AG10803 (cell line): Measurements from ENCODE around the gene FANCE.

Experiments
- DNase-seq: peaks from one replicate; pipeline ENCODE4 v3.0.0; 2010; ENCODE audit warnings: low read depth
- H3K4me3 ChIP-seq: 2 replicates; pipeline ENCODE4 v1.5.1; 2011; ENCODE audit warnings: mild to moderate bottlenecking, low read length, control low read depth
- TF ChIP-seq, protein P1 (sequence below): conservative IDR thresholded peaks from 2 replicates; pipeline ENCODE4 v1.5.1; 2011; ENCODE audit warnings: mild to moderate bottlenecking, low read length, control low read depth, inconsistent platforms

Gene FANCE

DNA sequence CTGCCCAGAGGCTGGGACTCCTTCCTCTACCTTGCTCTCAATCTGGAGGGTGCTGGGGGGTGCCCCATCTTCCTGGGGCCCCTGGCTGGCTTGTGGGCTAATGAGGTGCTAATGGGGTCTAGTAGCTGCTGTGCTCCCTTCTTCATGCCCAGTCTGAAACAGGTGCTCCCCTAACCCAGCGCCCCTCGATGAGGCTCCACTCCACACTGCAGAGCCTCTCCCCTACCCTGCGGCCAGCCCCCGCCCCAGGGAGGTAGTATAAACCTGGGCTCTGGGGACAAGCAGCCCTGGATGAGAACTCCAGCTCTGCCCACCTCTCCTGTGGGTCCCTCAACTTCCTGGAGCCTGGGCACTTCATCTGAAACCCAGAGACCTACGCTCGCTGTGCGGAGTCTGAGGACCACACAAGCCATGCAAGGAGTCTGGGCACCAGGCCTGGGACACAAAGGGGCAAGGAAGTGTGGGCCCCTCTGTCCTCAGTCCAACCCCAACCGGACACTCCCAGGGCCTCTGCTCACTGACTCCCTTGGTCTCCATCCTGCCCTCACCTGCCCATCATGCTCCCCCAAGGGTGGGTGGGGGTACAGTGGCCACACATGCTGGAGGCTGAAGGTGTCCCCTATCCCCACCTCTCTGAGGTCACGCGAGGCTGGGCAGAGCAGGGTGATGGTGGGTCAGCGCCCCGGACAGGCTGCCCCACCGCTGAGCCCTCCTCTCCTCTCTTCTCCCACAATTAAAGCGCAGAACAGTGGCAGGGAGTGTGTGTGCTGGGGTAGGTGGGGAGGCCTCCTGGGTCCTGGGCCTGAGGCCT lies 22.2 kb downstream of the FANCE start:
- no peak overlapping the region for H3K4me3 ChIP-seq
- no peak for DNase-seq
- TF ChIP-seq, protein P1, sequence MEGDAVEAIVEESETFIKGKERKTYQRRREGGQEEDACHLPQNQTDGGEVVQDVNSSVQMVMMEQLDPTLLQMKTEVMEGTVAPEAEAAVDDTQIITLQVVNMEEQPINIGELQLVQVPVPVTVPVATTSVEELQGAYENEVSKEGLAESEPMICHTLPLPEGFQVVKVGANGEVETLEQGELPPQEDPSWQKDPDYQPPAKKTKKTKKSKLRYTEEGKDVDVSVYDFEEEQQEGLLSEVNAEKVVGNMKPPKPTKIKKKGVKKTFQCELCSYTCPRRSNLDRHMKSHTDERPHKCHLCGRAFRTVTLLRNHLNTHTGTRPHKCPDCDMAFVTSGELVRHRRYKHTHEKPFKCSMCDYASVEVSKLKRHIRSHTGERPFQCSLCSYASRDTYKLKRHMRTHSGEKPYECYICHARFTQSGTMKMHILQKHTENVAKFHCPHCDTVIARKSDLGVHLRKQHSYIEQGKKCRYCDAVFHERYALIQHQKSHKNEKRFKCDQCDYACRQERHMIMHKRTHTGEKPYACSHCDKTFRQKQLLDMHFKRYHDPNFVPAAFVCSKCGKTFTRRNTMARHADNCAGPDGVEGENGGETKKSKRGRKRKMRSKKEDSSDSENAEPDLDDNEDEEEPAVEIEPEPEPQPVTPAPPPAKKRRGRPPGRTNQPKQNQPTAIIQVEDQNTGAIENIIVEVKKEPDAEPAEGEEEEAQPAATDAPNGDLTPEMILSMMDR: no peak

DNA sequence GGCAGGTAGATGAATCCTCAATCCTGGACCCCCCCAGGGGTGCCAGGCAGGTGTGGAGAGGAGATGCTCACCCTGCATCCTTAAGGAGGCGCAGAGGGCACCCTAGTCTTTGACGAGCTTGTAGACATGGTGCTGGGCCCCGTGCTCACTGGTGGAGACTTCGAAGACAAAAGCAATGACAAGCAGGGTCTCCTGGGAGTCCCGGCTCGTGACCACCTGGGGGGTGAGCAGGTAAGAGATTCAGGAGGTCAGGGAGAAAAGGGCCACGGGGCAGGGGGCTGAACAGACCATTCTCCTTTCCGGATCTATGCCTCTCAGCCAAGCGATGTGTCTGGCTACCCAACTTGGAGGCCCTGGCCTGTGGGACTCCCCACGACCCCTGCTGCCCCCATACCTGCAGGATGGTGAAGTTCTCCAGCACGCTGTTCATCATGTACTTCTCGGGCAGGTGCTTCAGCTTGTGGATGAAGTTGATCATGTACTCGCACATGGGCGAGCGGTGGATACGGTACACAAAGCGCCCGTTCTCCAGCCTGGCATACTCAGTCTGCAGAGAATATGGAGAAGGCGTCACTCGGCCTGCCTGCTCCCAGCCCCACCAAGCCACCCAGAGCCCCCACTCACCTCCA lies 22.9 kb downstream of the FANCE start:
- no peak overlapping the region for H3K4me3 ChIP-seq
- no peak for DNase-seq
- TF ChIP-seq, protein P1: no peak

DNA sequence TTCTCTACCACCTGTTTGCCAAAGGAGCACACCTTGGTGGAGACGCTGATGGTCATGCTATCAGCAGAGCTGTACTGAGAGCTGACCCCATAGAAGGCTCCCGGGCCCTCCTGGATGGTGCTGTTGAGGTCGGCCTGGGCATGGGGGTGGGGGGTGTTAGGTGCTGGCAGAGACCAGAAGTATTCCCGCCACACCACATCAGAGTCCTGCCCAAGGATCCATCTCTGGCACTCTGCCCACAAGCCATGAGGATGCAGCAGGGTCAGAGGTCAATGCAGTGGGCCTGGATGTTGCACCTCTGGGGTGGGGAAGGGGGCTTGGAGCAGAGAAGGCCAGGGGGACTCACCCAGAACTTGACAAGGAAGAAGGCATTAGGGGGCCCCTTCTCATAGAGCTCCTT lies 23.4 kb downstream of the FANCE start:
- no peak overlapping the region for H3K4me3 ChIP-seq
- TF ChIP-seq, protein P1: no peak
- no peak for DNase-seq

DNA sequence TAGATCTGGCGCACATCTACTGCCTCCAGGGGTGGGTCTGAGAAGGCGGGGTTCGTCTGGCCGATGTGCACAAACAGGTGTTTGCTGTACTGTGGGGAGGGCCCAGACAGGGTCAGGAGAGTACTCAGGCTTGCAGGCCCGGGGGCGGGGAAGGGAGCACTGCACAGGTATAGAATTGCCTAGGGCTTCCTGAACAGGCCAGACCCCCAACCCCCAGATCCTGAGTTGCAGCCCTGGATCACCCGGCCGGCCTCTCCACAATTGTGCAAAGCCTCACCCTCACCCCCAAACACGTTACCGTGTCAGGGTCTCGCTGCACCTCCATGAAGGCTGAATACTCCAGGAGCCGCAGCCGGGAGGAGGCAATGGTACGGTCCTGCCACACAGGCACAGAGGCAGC lies 23.9 kb downstream of the FANCE start:
- no peak overlapping the region for H3K4me3 ChIP-seq
- TF ChIP-seq, protein P1: no peak

DNA sequence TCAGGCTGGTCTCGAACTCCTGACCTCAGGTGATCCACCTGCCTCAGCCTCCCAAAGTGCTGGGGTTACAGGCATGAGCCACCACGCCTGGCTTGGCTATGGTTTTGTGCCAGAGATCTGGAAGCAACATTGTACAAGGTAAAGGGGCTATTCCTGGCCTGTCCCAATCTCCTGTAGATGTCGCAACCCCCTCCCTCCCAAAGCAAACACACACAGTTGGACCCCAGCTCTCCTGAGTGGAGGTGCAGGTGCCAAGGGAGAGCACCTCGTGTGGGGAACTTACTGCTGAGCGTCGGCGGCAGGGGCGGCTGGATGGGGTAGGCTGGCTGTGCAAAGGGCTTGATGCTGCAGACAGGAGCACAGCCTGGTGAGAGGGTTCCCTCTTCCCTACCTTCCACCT lies 24.9 kb downstream of the FANCE start:
- DNase-seq: no peak
- TF ChIP-seq, protein P1: no peak
- H3K4me3 ChIP-seq: no peak overlapping the region

More for the DNA sequence above, 23.9 kb downstream of the FANCE start:
- DNase-seq: no peak

DNA sequence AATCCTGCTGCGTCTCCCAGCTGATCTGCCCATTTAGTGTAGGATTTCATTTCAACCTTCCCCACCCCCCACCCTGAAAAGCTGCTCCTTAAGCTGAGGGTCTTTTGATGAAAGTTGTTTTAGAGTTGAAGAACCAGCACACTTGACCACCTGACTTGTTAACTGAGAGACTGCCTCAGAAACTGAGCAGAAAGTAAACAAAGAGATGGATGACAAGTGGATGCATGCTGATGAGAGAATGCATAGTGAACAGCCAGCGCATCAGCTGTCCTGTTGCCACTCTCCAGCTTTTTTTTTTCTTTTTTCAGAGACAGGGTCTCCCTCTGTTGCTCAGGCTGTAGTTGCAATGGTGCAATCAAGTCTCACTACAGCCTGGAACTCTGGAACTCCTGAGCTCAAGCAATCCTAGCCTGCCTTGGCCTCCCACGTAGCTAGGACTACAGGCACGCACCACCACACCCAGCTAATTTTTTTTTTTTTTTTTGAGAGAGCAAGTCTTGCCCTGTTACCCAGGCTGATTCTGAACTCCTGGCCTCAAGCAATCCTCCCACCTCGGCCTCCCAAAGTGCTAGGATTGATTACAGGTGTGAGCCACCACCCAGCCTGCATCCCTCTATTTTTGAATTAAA lies 25.5 kb downstream of the FANCE start:
- TF ChIP-seq, protein P1: no peak
- no peak for DNase-seq
- no peak overlapping the region for H3K4me3 ChIP-seq

DNA sequence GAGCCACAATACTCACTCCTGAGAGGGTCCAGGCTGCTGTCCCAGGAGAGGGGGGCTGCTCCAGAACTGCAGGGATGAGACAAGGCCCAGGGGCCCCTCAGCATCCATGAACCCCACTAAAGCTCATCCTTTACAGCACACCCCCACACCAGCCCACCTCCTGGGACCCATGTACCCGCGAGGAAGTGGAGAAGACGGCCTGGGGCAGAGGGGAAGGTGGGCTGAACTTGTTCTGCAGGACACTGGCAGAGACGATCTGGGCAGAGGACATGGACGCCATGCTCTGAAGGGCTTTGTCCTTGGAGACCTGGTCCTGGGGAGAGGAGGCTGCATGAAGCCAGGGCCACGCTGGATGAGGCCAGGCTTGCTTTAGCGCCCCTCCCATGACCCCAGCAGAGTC lies 26.1 kb downstream of the FANCE start:
- no peak for DNase-seq
- TF ChIP-seq, protein P1: no peak
- no peak overlapping the region for H3K4me3 ChIP-seq
